ENCODE measurements around the gene NPNT. TPM values are rescaled to one million over a fixed set of nuclear protein-coding genes. Genes with fewer than 3 reads are reported as not detected.

The NPNT gene
- total and polyA plus RNA-seq, 9 donors: 102 to 146 (median 116) TPM

DNA sequence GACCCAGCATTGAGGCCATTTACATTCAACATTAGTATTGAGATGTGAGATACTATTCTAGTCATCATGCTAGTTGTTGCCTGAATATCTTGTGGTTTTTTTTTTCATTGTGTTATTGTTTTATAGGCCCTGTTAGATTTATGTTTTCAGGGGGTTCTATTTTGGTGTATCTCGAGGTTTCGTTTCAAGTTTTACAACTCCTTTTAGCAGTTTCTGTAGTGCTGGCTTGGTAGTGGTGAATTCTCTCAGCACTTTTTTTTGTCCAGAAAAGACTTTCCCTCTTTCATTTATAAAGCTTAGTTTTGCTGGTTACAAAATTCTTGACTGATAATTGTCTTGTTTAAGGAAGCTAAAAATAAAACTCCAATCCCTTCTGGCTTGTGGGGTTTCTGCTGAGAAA, 115.5 kb downstream of the NPNT start:
- WGBS (ENCODE audit: insufficient coverage): no CpG with 5 or more reads among the region's 2 CpGs

DNA sequence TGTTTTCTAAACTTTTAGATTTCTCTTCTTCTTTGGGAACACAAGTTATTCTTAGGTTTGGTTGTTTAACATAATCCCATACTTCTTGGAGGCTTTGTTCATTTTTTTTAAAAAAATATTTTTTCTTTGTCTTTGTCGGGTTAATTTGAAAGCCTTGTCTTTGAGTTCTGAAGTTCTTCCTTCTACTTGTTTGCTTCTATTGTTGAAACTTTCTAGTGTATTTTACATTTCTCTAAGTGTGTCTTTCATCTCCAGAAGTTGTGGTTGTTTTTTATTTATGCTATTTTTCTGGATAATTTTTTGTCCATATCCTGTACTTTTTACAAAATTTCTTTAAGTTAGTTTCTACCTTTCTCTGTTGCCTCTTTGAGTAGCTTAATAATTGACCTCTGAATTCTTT, 116.1 kb downstream of the NPNT start:
- H3K9me3 ChIP-seq (replicated peaks; ENCODE audit: control insufficient read depth, low read depth, low read length): peaks cover 9% of the 10 kb centered on the region
- DNase-seq: no peak
- no peak overlapping the region for H3K4me3 ChIP-seq (ENCODE audit: low read length)
- no peaks in the 10 kb centered on the region for H3K36me3 ChIP-seq (ENCODE audit: control insufficient read depth, insufficient read depth, low read length)
- no peak overlapping the region for H3K27ac ChIP-seq (ENCODE audit: low read length)
- H3K4me1 ChIP-seq (ENCODE audit: control insufficient read depth, insufficient read depth, low read length): no peaks in the 10 kb centered on the region
- WGBS (ENCODE audit: insufficient coverage): no CpG with 5 or more reads among the region's 1 CpG
- no peaks in the 10 kb centered on the region for H3K27me3 ChIP-seq (ENCODE audit: control insufficient read depth, insufficient read depth, low read length)

More for the DNA sequence above, 115.5 kb downstream of the NPNT start:
- Histone ChIP-seq H3K27ac (ENCODE audit: low read length) (no peak overlapping the region), H3K9me3 (replicated peaks; ENCODE audit: control insufficient read depth, low read depth, low read length) (peaks cover 9% of the 10 kb centered on the region), H3K4me1 (ENCODE audit: control insufficient read depth, insufficient read depth, low read length) (no peaks in the 10 kb centered on the region), H3K4me3 (ENCODE audit: low read length) (no peak overlapping the region), H3K27me3 (ENCODE audit: control insufficient read depth, insufficient read depth, low read length) (no peaks in the 10 kb centered on the region), H3K36me3 (ENCODE audit: control insufficient read depth, insufficient read depth, low read length) (no peaks in the 10 kb centered on the region)
- DNase-seq: no peak

DNA sequence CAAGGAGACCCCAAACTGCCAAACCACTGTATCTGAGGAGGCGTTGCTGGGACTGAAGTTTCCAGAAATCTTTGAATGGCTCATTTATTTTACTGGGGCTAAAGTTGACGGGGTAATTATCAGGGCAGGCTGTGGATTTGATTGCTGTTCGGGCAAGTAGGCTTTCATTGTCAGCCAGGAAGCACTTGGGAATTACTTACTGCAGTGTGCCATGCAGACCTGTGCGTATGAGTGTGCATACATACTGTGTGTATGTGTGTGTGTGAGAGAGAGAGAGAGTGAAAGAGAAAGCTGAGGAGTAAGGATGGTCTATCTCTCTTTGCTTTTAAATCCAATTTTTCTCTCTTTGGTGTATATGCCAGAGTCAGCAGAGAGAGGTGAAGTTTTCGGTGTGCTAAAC, 122.7 kb downstream of the NPNT start:
- H3K27ac ChIP-seq (ENCODE audit: low read length): no peak overlapping the region
- no peak overlapping the region for H3K4me3 ChIP-seq (ENCODE audit: low read length)
- no peaks in the 10 kb centered on the region for H3K27me3 ChIP-seq (ENCODE audit: control insufficient read depth, insufficient read depth, low read length)
- DNase-seq: no peak
- WGBS (ENCODE audit: insufficient coverage): 48% methylated on average over 3 of the region's 5 CpGs
- H3K4me1 ChIP-seq (ENCODE audit: control insufficient read depth, insufficient read depth, low read length): no peaks in the 10 kb centered on the region
- no peaks in the 10 kb centered on the region for H3K36me3 ChIP-seq (ENCODE audit: control insufficient read depth, insufficient read depth, low read length)
- no peaks in the 10 kb centered on the region for H3K9me3 ChIP-seq (replicated peaks; ENCODE audit: control insufficient read depth, low read depth, low read length)

DNA sequence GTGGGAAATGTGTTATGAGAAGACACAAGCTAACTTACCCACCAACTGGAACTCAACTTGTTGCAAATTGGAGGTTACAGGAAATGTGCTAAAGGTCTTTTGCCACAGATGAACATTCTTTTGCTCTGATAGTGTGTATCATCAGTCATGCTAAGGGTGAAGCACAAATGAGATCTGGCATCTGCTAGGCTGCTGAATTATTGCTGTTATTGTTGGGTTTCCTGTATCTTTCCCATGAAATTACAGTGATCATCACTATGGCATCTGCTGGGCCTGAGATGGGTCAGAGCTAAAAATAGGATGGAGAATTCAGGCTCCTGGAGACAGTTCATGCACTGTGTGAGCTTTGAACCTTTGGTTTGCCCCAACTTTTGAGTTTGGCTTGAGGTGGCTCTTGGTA, 124.5 kb downstream of the NPNT start:
- H3K27ac ChIP-seq (ENCODE audit: low read length): no peak overlapping the region
- H3K4me1 ChIP-seq (ENCODE audit: control insufficient read depth, insufficient read depth, low read length): no peaks in the 10 kb centered on the region
- no peaks in the 10 kb centered on the region for H3K9me3 ChIP-seq (replicated peaks; ENCODE audit: control insufficient read depth, low read depth, low read length)
- no peak for DNase-seq
- no peaks in the 10 kb centered on the region for H3K27me3 ChIP-seq (ENCODE audit: control insufficient read depth, insufficient read depth, low read length)
- H3K4me3 ChIP-seq (ENCODE audit: low read length): no peak overlapping the region
- no peaks in the 10 kb centered on the region for H3K36me3 ChIP-seq (ENCODE audit: control insufficient read depth, insufficient read depth, low read length)

Other genes with a start within 250 kb of the NPNT start
- gene INTS12, start 186.8 kb upstream of the NPNT start, total RNA-seq: 18.7 TPM
- gene INTS12, start 186.8 kb upstream of the NPNT start, polyA plus RNA-seq (ENCODE audit: insufficient read depth in 1 of 8, insufficient read length in 8 of 8, low replicate concordance in 1 of 8): 10 to 100 TPM; 23.6 to 28.1 (median 25.9) TPM
- 12.3 TPM for gene GSTCD, start 186.7 kb upstream of the NPNT start, total RNA-seq
- gene GSTCD, start 186.7 kb upstream of the NPNT start, polyA plus RNA-seq (ENCODE audit: insufficient read depth in 1 of 8, insufficient read length in 8 of 8, low replicate concordance in 1 of 8): 10 to 100 TPM in 2 of 8 donors, 1 to 10 TPM in 6; 6.1 to 10.9 (median 8.6) TPM